ENCODE results near the gene SLC6A3. TPM values are rescaled to one million over a fixed set of nuclear protein-coding genes. Genes with fewer than 3 reads are reported as not detected.
"Not testable (repeated sequence)": the region's sequence is repeated elsewhere in the genome, so short reads cannot be mapped to it uniquely, and the experiment has no call there.

Gene SLC6A3
- polyA plus RNA-seq, 3 donors from 2014 or later, result not detected

GRCh38 chr5:1371218-1371971, 73.8 kb downstream of the SLC6A3 start:
- H3K36me3 Mint-ChIP-seq, result no peaks in the 10 kb centered on the region
- DNase-seq, result no peak
- no peaks in the 10 kb centered on the region for H3K9me3 Mint-ChIP-seq
- H3K27me3 Mint-ChIP-seq (ENCODE audit: low read depth in 3 of 3), result peaks cover 7 to 16% (median 11%) of the 10 kb centered on the region in 3 donors
- H3K4me1 Mint-ChIP-seq, result peaks cover 36 to 42% of the 10 kb centered on the region in 2 donors
- H3K4me3 Mint-ChIP-seq, result no peak overlapping the region
- no peak overlapping the region for H3K27ac Mint-ChIP-seq

DNA sequence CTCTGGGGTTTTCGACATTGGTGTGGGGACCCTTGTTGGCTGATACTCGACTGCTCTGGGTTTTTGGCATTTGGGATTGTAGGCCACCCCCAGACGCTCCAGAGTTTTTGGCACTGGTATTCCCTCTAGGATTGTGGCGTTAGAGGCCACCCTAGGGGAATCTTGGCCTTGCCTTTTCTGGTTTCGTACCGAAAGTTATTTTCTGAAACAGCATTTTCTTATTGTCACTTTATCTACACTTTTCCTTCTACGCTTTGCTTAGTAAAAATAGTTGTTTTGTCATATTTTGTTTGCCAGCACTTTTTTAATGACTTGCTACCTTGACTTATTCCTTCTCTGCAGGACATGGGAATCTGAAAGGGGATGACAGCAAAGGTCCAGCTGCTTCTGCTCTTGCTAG, 75.2 kb downstream of the SLC6A3 start:
- Mint-ChIP-seq H3K27ac (no peak overlapping the region), H3K27me3 (ENCODE audit: low read depth in 3 of 3) (peaks cover 7 to 18% (median 14%) of the 10 kb centered on the region in 3 donors), H3K36me3 (no peaks in the 10 kb centered on the region), H3K9me3 (no peaks in the 10 kb centered on the region), H3K4me1 (peaks cover 23 to 28% of the 10 kb centered on the region in 2 donors), H3K4me3 (no peak overlapping the region)
- no peak for DNase-seq

DNA sequence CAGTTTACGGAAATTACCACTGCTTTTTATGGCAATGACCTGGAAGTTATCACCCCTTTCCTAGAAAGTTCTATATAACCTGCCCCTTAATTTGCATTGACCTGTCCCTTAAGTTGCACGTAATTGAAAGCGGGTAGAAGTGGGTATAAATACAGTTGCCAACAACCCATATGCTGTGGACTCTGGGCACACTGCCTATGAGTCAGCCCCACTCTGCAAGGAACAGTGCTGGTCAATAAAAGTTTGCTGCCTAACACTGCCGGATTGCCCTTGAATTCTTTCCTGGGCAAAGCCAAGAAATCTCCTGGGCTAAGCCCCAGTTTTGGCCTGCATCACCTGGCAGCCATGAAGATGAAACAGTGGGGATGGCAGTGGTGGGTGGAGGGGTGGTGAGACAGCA, 76.5 kb downstream of the SLC6A3 start:
- no peaks in the 10 kb centered on the region for H3K9me3 Mint-ChIP-seq
- H3K36me3 Mint-ChIP-seq, result no peaks in the 10 kb centered on the region
- H3K4me3 Mint-ChIP-seq, result no peak overlapping the region
- H3K4me1 Mint-ChIP-seq, result peaks cover 10 to 15% of the 10 kb centered on the region in 2 donors
- H3K27me3 Mint-ChIP-seq (ENCODE audit: low read depth in 3 of 3), result peaks cover 4 to 15% (median 5%) of the 10 kb centered on the region in 3 donors
- H3K27ac Mint-ChIP-seq, result no peak overlapping the region
- no peak for DNase-seq

DNA sequence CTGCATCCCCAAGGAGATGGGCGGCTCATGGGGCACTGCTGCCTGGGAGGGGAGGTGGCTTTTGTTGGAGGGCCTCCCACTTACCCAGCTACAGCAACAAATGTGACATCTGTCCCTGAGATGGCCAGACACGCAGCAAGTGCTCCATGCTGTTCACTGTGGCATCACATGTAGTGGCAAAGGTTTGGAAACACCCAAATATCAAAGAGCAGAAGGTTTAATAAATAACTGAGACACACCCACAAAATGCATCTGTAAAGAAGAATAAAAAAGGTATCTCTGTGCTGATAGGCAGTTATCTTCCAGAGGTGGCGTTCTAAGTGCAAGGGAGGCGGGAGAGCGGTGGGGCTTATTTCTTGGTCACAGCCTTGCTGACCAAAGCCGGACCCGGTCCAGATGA, 77.0 kb downstream of the SLC6A3 start:
- no peak for DNase-seq
- no peaks in the 10 kb centered on the region for H3K36me3 Mint-ChIP-seq
- peaks cover 6 to 10% of the 10 kb centered on the region in 2 donors for H3K4me1 Mint-ChIP-seq
- peaks cover 3 to 14% (median 5%) of the 10 kb centered on the region in 3 donors for H3K27me3 Mint-ChIP-seq (ENCODE audit: low read depth in 3 of 3)
- H3K27ac Mint-ChIP-seq, result no peak overlapping the region
- no peak overlapping the region for H3K4me3 Mint-ChIP-seq
- H3K9me3 Mint-ChIP-seq, result no peaks in the 10 kb centered on the region

GRCh38 chr5:1367149-1367548, 78.1 kb downstream of the SLC6A3 start:
- Mint-ChIP-seq H3K4me1 (no peaks in the 10 kb centered on the region), H3K9me3 (no peaks in the 10 kb centered on the region), H3K27ac (no peak overlapping the region), H3K27me3 (ENCODE audit: low read depth in 3 of 3) (peaks cover 0 to 11% (median 5%) of the 10 kb centered on the region in 3 donors), H3K4me3 (no peak overlapping the region), H3K36me3 (no peaks in the 10 kb centered on the region)
- DNase-seq, result no peak

GRCh38 chr5:1366514-1366913, 78.7 kb downstream of the SLC6A3 start:
- Mint-ChIP-seq H3K9me3 (no peaks in the 10 kb centered on the region), H3K36me3 (no peaks in the 10 kb centered on the region), H3K4me3 (no peak overlapping the region), H3K27me3 (ENCODE audit: low read depth in 3 of 3) (peaks cover 0 to 11% (median 5%) of the 10 kb centered on the region in 3 donors), H3K4me1 (no peaks in the 10 kb centered on the region), H3K27ac (no peak overlapping the region)
- DNase-seq, result no peak

DNA sequence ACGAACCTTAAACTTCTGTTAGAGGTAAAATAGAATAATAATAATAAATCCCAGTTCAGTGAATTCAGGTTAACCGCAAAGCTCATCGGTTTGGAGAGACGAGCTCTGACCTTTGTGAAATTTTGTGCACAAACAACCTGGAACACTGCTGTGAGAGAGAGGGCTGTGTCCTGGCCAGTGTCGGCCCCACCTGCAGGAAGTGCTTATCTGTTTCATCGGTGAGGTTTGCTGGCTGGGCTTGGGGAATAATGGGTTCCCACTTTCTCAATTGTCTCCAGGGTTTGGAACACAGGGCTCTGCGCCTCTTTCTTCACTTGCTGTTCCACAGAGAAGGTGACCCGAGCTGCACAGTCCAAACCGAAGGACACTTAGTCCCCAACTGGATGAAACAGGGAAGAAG, 81.0 kb downstream of the SLC6A3 start:
- no peaks in the 10 kb centered on the region for H3K36me3 Mint-ChIP-seq
- H3K27ac Mint-ChIP-seq, result no peak overlapping the region
- no peak overlapping the region for H3K4me3 Mint-ChIP-seq

GRCh38 chr5:1363581-1363980, 81.7 kb downstream of the SLC6A3 start:
- no peak for DNase-seq
- Mint-ChIP-seq H3K27ac (no peak overlapping the region), H3K4me3 (no peak overlapping the region), H3K27me3 (ENCODE audit: low read depth in 3 of 3) (peaks cover 0 to 11% (median 5%) of the 10 kb centered on the region in 3 donors), H3K4me1 (no peaks in the 10 kb centered on the region), H3K9me3 (no peaks in the 10 kb centered on the region), H3K36me3 (no peaks in the 10 kb centered on the region)

More for the DNA sequence above, 81.0 kb downstream of the SLC6A3 start:
- peaks cover 0 to 13% (median 5%) of the 10 kb centered on the region in 3 donors for H3K27me3 Mint-ChIP-seq (ENCODE audit: low read depth in 3 of 3)
- no peaks in the 10 kb centered on the region for H3K9me3 Mint-ChIP-seq
- H3K4me1 Mint-ChIP-seq, result no peaks in the 10 kb centered on the region
- no peak for DNase-seq

DNA sequence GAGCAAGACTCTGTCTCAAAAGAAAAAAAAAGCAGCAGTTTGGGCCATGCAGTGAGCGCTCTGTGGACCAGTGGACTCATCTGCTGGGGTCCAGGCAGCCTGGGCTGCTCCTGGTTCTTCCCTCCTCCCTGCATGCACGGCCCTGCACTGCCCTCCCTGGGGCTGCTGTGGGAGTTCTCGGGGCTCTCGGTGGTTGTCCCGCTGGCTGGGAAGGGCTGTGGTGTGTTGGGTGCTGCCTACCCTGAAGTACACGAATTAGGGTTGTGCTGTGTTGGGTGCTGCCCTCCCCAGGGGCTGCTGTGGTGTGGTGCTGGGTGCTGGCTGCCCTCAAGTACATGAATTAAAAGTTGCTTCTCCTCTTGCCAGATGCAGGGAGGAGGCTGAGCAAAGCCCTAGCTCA, 82.1 kb downstream of the SLC6A3 start:
- Mint-ChIP-seq H3K4me1 (no peaks in the 10 kb centered on the region), H3K36me3 (no peaks in the 10 kb centered on the region), H3K27ac (no peak overlapping the region), H3K9me3 (no peaks in the 10 kb centered on the region), H3K4me3 (no peak overlapping the region), H3K27me3 (ENCODE audit: low read depth in 3 of 3) (peaks cover 0 to 11% (median 7%) of the 10 kb centered on the region in 3 donors)
- no peak for DNase-seq

GRCh38 chr5:1362242-1363015, 82.8 kb downstream of the SLC6A3 start:
- Mint-ChIP-seq H3K4me1 (no peaks in the 10 kb centered on the region), H3K36me3 (no peaks in the 10 kb centered on the region), H3K27me3 (ENCODE audit: low read depth in 3 of 3) (peaks cover 0 to 11% (median 9%) of the 10 kb centered on the region in 3 donors), H3K27ac (no peak overlapping the region), H3K4me3 (no peak overlapping the region), H3K9me3 (no peaks in the 10 kb centered on the region)
- no peak for DNase-seq

- Mint-ChIP-seq H3K4me1 (no peaks in the 10 kb centered on the region), H3K27me3 (ENCODE audit: low read depth in 3 of 3) (peaks cover 0 to 10% (median 7%) of the 10 kb centered on the region in 3 donors), H3K27ac (no peak overlapping the region), H3K36me3 (no peaks in the 10 kb centered on the region), H3K4me3 (no peak overlapping the region), H3K9me3 (no peaks in the 10 kb centered on the region)
- no peak for DNase-seq
Observed at GRCh38 chr5:1360861-1361260, 84.4 kb downstream of the SLC6A3 start.

- H3K36me3 Mint-ChIP-seq, H3K27ac Mint-ChIP-seq, DNase-seq, H3K4me1 Mint-ChIP-seq, H3K4me3 Mint-ChIP-seq, H3K9me3 Mint-ChIP-seq: not testable (repeated sequence)
- peaks cover 0 to 10% (median 7%) of the 10 kb centered on the region in 3 donors for H3K27me3 Mint-ChIP-seq (ENCODE audit: low read depth in 3 of 3)
Observed at GRCh38 chr5:1360367-1360766, 84.9 kb downstream of the SLC6A3 start.

GRCh38 chr5:1359713-1360112, 85.5 kb downstream of the SLC6A3 start:
- Mint-ChIP-seq H3K36me3 (no peaks in the 10 kb centered on the region), H3K27ac (no peak overlapping the region), H3K9me3 (no peaks in the 10 kb centered on the region), H3K4me3 (no peak overlapping the region), H3K4me1 (no peaks in the 10 kb centered on the region), H3K27me3 (ENCODE audit: low read depth in 3 of 3) (peaks cover 0 to 10% (median 7%) of the 10 kb centered on the region in 3 donors)
- no peak for DNase-seq

DNA sequence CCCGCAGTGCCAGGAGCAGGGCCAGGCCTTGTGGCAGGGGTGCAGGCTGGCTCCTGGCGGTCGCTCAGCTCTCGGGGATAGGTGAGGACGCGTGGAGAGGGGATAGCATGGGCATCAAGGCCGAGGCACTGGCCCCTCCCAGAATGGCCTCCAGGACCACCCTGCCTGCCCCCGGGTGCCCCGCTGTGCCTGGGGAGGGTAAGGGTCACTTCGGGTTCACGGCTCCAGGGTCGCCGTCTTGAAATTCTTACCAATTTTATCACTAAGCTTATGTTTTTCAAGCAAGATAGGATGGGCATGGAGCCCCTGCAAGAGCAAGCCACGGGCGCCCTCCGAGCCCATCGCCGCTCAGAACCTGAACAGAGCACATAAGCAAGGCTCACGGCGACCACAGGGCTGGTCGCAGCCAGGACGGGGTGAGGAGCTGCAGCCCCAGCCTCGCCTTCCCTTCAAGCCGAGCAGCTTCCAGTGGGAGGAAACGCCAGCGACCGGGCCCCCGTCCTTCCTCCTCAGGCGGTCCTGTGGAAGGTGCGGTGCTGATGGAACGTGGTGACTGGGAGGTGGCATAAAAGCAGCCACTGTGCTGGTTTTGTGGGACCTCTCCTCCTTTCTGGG, 86.1 kb downstream of the SLC6A3 start:
- H3K4me1 Mint-ChIP-seq, result no peaks in the 10 kb centered on the region
- no peaks in the 10 kb centered on the region for H3K9me3 Mint-ChIP-seq

More for the DNA sequence above, 86.1 kb downstream of the SLC6A3 start:
- no peak overlapping the region for H3K4me3 Mint-ChIP-seq
- H3K27me3 Mint-ChIP-seq (ENCODE audit: low read depth in 3 of 3), result peaks cover 0 to 10% (median 5%) of the 10 kb centered on the region in 3 donors
- DNase-seq, result no peak
- H3K36me3 Mint-ChIP-seq, result no peaks in the 10 kb centered on the region
- H3K27ac Mint-ChIP-seq, result no peak overlapping the region
